CD4-positive, alpha-beta T cell (primary cell): Measurements from ENCODE around the gene HOXA5. TPM values are rescaled to one million over a fixed set of nuclear protein-coding genes. Genes with fewer than 3 reads are reported as not detected.

Experiments
- ATAC-seq: fragments of 200-7000 bp; cut with Tn5 transposase; one replicate; pipeline ENCODE4 v1.10.0; 2022; ENCODE audit warnings: mild to moderate bottlenecking; ENCODE audit not compliant: poor library complexity
- CTCF ChIA-PET: fragments of 350-600 bp; sonication (Branson Sonifier 250); formaldehyde crosslinking; loops from one replicate; lab custom pipeline; 2021; ENCODE audit warnings: antibody characterized with exemption, inconsistent platforms; lab: Charles Lee
- POLR2A ChIA-PET: fragments of 350-600 bp; sonication (Branson Sonifier 250); formaldehyde crosslinking; loops from one replicate; lab custom pipeline; 2021; ENCODE audit warnings: antibody characterized with exemption, inconsistent platforms; lab: Charles Lee
- DNase-seq, 14 experiments: peaks; one replicate each; pipeline ENCODE4 v3.0.0-alpha.2; 2013 to 2020; ENCODE audit warnings: mixed read lengths in 2 of 14
- H3K27ac ChIP-seq, 2 donors: one replicate each; pipeline versions ENCODE4 v1.5.1 to v1.7.0; 2013; ENCODE audit warnings: low read length in 2 of 2, low read depth in 1 of 2, mild to moderate bottlenecking in 1 of 2
- H3K27me3 ChIP-seq, 2 experiments: 1 replicate in 1 of 2; 2 replicates in 1 of 2; pipeline versions ENCODE4 v1.6.1 to v1.7.0; 2013; ENCODE audit warnings: low read length in 2 of 2, control low read depth in 1 of 2, mild to moderate bottlenecking in 1 of 2, moderate library complexity in 1 of 2; ENCODE audit not compliant: insufficient read depth in 2 of 2, control insufficient read depth in 1 of 2
- H3K36me3 ChIP-seq: one replicate; pipeline ENCODE4 v1.6.1; 2013; ENCODE audit warnings: low read length, control low read depth; ENCODE audit not compliant: insufficient read depth
- H3K4me1 ChIP-seq: one replicate; pipeline ENCODE4 v1.6.1; 2013; ENCODE audit warnings: low read length, control low read depth; ENCODE audit not compliant: insufficient read depth
- H3K4me3 ChIP-seq: one replicate; pipeline ENCODE4 v1.5.1; 2013; ENCODE audit warnings: mild to moderate bottlenecking, low read length, moderate library complexity
- H3K9me3 ChIP-seq, 2 experiments: 1 replicate in 1 of 2; 2 replicates in 1 of 2; pipeline versions ENCODE4 v1.6.1 to v1.7.0; 2013; ENCODE audit warnings: low read length in 2 of 2, mild to moderate bottlenecking in 2 of 2, control low read depth in 1 of 2, moderate library complexity in 1 of 2; ENCODE audit not compliant: control insufficient read depth in 1 of 2, insufficient read depth in 1 of 2
- H3K27ac Mint-ChIP-seq: one replicate; pipeline ENCODE4 v1.8.0; 2020; ENCODE audit warnings: mixed read lengths
- H3K27me3 Mint-ChIP-seq: one replicate; pipeline ENCODE4 v1.8.0; 2021; ENCODE audit warnings: mixed read lengths
- H3K36me3 Mint-ChIP-seq: one replicate; pipeline ENCODE4 v1.8.0; 2021; ENCODE audit warnings: low read depth, mixed read lengths
- H3K4me1 Mint-ChIP-seq: one replicate; pipeline ENCODE4 v1.8.0; 2021; ENCODE audit warnings: low read depth, mixed read lengths
- H3K4me3 Mint-ChIP-seq: one replicate; pipeline ENCODE4 v1.8.0; 2020; ENCODE audit warnings: mild to moderate bottlenecking, mixed read lengths
- H3K9me3 Mint-ChIP-seq: one replicate; pipeline ENCODE4 v1.8.0; 2020; ENCODE audit warnings: mixed read lengths
- intact Hi-C, 2 experiments: fragments of 100-400 bp; cut with DNase I in 1 of 2; cut with micrococcal nuclease in 1 of 2; formaldehyde crosslinking; loops; one replicate each; pipeline versions ENCODE4 v1.15.1 to v1.9.0; 2023 to 2025; cut with DNase I, micrococcal nuclease
- total RNA-seq, 174 experiments: library from RNA in 2 of 174; stranded (reverse) in 2 of 174; gene quantifications; one replicate each; pipeline ENCODE4 v1.2.3 and lab custom pipeline; 2021 to 2026
- TF ChIP-seq, protein P1 (sequence below): fragments of 200-600 bp; IDR thresholded peaks from one replicate; pipeline ENCODE4 v1.8.0; 2022; ENCODE audit warnings: antibody characterized with exemption, mild to moderate bottlenecking

The HOXA5 gene
- total RNA-seq, 2 experiments from 2014 or later: not detected

DNA sequence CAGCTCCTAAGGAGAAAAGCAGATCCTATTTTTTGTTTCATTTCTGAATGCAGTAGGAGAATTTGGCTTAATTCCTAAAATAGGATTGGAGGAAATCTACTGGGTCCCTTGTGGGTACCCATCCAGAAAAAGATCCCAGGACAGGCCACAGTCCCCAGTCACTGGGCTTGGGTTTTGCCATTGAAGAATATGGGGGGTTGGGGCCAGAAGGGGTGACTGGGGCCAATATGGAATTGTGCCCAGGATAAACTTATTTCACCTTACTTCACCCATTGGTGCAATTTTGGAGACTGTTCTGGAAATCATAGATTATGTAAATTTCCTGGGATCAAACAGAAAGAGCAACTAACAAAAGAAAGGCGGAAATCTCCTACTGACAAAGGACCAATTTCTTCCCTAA, 5.0 kb downstream of the HOXA5 start:
- intact Hi-C loops: no loop called here
- Histone ChIP-seq H3K4me1 (no peaks in the 10 kb centered on the region), H3K9me3 (peaks cover 0 to 10% of the 10 kb centered on the region in 2 experiments), H3K27me3 (peaks cover 19 to 60% of the 10 kb centered on the region in 2 experiments), H3K36me3 (no peaks in the 10 kb centered on the region), H3K4me3 (no peak overlapping the region), H3K27ac (no peak overlapping the region)
- H3K27ac Mint-ChIP-seq: no peak overlapping the region
- TF ChIP-seq, protein P1, sequence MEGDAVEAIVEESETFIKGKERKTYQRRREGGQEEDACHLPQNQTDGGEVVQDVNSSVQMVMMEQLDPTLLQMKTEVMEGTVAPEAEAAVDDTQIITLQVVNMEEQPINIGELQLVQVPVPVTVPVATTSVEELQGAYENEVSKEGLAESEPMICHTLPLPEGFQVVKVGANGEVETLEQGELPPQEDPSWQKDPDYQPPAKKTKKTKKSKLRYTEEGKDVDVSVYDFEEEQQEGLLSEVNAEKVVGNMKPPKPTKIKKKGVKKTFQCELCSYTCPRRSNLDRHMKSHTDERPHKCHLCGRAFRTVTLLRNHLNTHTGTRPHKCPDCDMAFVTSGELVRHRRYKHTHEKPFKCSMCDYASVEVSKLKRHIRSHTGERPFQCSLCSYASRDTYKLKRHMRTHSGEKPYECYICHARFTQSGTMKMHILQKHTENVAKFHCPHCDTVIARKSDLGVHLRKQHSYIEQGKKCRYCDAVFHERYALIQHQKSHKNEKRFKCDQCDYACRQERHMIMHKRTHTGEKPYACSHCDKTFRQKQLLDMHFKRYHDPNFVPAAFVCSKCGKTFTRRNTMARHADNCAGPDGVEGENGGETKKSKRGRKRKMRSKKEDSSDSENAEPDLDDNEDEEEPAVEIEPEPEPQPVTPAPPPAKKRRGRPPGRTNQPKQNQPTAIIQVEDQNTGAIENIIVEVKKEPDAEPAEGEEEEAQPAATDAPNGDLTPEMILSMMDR: no peak
- POLR2A ChIA-PET: no interaction called here
- no peaks in the 10 kb centered on the region for H3K4me1 Mint-ChIP-seq
- H3K36me3 Mint-ChIP-seq: no peaks in the 10 kb centered on the region
- ATAC-seq (no peak), DNase-seq (no peak)
- peaks cover 81% of the 10 kb centered on the region for H3K27me3 Mint-ChIP-seq
- no peak overlapping the region for H3K4me3 Mint-ChIP-seq
- CTCF ChIA-PET: no interaction called here
- no peaks in the 10 kb centered on the region for H3K9me3 Mint-ChIP-seq

- TF ChIP-seq, protein P1: no peak
- no peaks in the 10 kb centered on the region for H3K4me1 Mint-ChIP-seq
- H3K27me3 Mint-ChIP-seq: peaks cover 86% of the 10 kb centered on the region
- intact Hi-C loops: no loop called here
- H3K27ac Mint-ChIP-seq: no peak overlapping the region
- ChIA-PET CTCF (no interaction called here), POLR2A (no interaction called here)
- peaks cover 19 to 65% of the 10 kb centered on the region in 2 experiments for H3K27me3 ChIP-seq
- H3K4me1 ChIP-seq: no peaks in the 10 kb centered on the region
- H3K36me3 ChIP-seq: no peaks in the 10 kb centered on the region
- DNase-seq (no peak), ATAC-seq (no peak)
- H3K9me3 Mint-ChIP-seq: no peaks in the 10 kb centered on the region
- no peak overlapping the region for H3K4me3 ChIP-seq
- no peaks in the 10 kb centered on the region for H3K36me3 Mint-ChIP-seq
- no peak overlapping the region for H3K4me3 Mint-ChIP-seq
- H3K27ac ChIP-seq: no peak overlapping the region
- H3K9me3 ChIP-seq: peaks cover 0 to 9% of the 10 kb centered on the region in 2 experiments
Observed at GRCh38 chr7:27137640-27138315, 5.7 kb downstream of the HOXA5 start.

DNA sequence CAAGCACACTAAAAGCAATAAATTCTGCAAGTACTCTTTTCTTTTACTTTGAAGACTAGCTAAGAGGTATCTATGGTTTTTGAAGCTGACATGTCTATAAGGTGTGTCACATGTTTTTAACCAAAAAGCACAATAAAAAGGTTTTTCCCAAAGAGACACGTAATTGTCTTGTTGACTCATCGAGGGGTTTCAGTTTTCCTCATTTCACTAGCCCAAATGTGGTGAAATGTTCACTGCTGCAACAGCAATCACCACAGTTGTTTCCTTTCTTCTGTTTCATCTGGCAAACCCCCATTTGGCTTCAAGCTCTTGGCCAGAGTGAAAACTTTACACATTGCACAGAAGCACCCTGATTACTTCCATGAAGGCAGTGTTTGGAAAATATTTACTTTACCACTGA, 9.1 kb downstream of the HOXA5 start:
- intact Hi-C loops: no loop called here
- no peak for ATAC-seq
- no peak overlapping the region for H3K27ac Mint-ChIP-seq
- TF ChIP-seq, protein P1: no peak
- Histone ChIP-seq H3K4me3 (no peak overlapping the region), H3K9me3 (peaks cover 0 to 8% of the 10 kb centered on the region in 2 experiments), H3K36me3 (no peaks in the 10 kb centered on the region), H3K27me3 (peaks cover 25 to 56% of the 10 kb centered on the region in 2 experiments), H3K27ac (no peak overlapping the region), H3K4me1 (peaks cover 10% of the 10 kb centered on the region)
- ChIA-PET CTCF (no interaction called here), POLR2A (no interaction called here)
- no peaks in the 10 kb centered on the region for H3K36me3 Mint-ChIP-seq
- no peaks in the 10 kb centered on the region for H3K9me3 Mint-ChIP-seq
- no peak overlapping the region for H3K4me3 Mint-ChIP-seq
- peak in 1 of 14 experiments; percentile 51 for DNase-seq
- no peaks in the 10 kb centered on the region for H3K4me1 Mint-ChIP-seq
- peaks cover 74% of the 10 kb centered on the region for H3K27me3 Mint-ChIP-seq
